ENCODE data around the gene CDH2.

The CDH2 gene

DNA sequence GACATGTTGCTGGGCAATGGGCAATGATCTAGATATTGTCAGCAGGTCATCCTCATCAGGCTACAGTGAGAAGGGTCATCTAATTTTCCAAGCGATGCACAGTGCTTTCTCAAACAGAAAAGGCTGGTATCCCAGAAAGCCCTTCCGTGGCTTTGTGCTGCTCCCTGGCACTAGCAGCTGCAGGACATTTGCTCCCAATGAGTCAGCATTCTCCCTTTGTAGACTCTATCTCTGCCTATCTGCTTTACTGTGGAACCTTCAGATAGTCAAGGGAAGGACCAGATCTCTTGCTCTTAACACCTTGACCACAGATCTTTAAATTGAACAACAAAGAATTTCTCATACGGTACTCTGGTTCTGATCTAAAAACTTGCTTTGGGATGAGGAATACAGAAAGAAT, 101.4 kb downstream of the CDH2 start:
- H3K9me3 ChIP-seq (ENCODE audit: control extremely low read depth in 1 of 5, control insufficient read depth in 4 of 5, insufficient read depth in 2 of 5, low read depth in 1 of 5, low read length in 4 of 5), result no peaks in the 10 kb centered on the region
- H3K36me3 ChIP-seq (ENCODE audit: control insufficient read depth in 4 of 4, insufficient read depth in 4 of 4, low read length in 3 of 4), result no peaks in the 10 kb centered on the region
- no peaks in the 10 kb centered on the region for H3K4me1 ChIP-seq (ENCODE audit: control extremely low read depth in 1 of 4, control insufficient read depth in 4 of 4, insufficient read depth in 4 of 4, low read length in 3 of 4)
- H3K27me3 ChIP-seq (replicated peaks in 2 of 5; ENCODE audit: control insufficient read depth in 4 of 5, insufficient read depth in 5 of 5, low read length in 4 of 5), result no peaks in the 10 kb centered on the region
- no peak overlapping the region for H3K4me3 ChIP-seq (ENCODE audit: control insufficient read depth in 1 of 7, extremely low read depth in 1 of 7, insufficient read depth in 4 of 7, low read depth in 2 of 7, low read length in 6 of 7)
- DNase-seq, result no peak
- WGBS (ENCODE audit: insufficient coverage), result 100% methylated on average over 2 of the region's 3 CpGs
- no peak overlapping the region for H3K27ac ChIP-seq (ENCODE audit: insufficient read depth in 1 of 2, low read depth in 1 of 2, low read length in 2 of 2, poor library complexity in 1 of 2, severe bottlenecking in 2 of 2)
- CTCF ChIA-PET, result no interaction called here
- POLR2A ChIA-PET, result no interaction called here

GRCh38 chr18:28074076-28074475, 102.9 kb downstream of the CDH2 start:
- H3K36me3 ChIP-seq (ENCODE audit: control insufficient read depth in 4 of 4, insufficient read depth in 4 of 4, low read length in 3 of 4), result no peaks in the 10 kb centered on the region
- CTCF ChIA-PET, result no interaction called here
- H3K27me3 ChIP-seq (replicated peaks in 2 of 5; ENCODE audit: control insufficient read depth in 4 of 5, insufficient read depth in 5 of 5, low read length in 4 of 5), result no peaks in the 10 kb centered on the region
- WGBS (ENCODE audit: insufficient coverage), result no CpG with 5 or more reads among the region's 1 CpG
- no peaks in the 10 kb centered on the region for H3K4me1 ChIP-seq (ENCODE audit: control extremely low read depth in 1 of 4, control insufficient read depth in 4 of 4, insufficient read depth in 4 of 4, low read length in 3 of 4)
- DNase-seq, result no peak
- POLR2A ChIA-PET, result no interaction called here
- no peak overlapping the region for H3K4me3 ChIP-seq (ENCODE audit: control insufficient read depth in 1 of 7, extremely low read depth in 1 of 7, insufficient read depth in 4 of 7, low read depth in 2 of 7, low read length in 6 of 7)
- no peaks in the 10 kb centered on the region for H3K9me3 ChIP-seq (ENCODE audit: control extremely low read depth in 1 of 5, control insufficient read depth in 4 of 5, insufficient read depth in 2 of 5, low read depth in 1 of 5, low read length in 4 of 5)
- no peak overlapping the region for H3K27ac ChIP-seq (ENCODE audit: insufficient read depth in 1 of 2, low read depth in 1 of 2, low read length in 2 of 2, poor library complexity in 1 of 2, severe bottlenecking in 2 of 2)

DNA sequence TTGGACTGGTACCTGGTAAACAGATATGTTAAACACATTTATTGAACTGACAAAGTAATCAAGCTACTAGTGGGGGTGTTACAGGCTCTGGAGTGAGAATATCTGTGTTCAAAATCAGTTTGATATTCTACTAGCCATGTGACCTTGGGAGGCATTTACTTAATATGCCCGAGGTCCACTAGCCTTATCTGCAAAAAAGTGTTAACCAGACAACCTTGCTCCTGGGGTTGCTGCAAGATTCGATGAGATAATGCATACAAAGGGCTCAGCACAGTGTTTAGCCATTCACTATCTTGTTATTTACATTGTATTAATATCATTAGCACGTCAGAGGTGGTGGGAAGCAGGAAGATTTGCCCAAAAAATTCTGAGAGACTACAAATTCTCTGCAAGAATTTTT, 103.3 kb downstream of the CDH2 start:
- no peak for DNase-seq
- H3K4me3 ChIP-seq (ENCODE audit: control insufficient read depth in 1 of 7, extremely low read depth in 1 of 7, insufficient read depth in 4 of 7, low read depth in 2 of 7, low read length in 6 of 7), result no peak overlapping the region
- ChIA-PET POLR2A (no interaction called here), CTCF (no interaction called here)
- H3K27ac ChIP-seq (ENCODE audit: insufficient read depth in 1 of 2, low read depth in 1 of 2, low read length in 2 of 2, poor library complexity in 1 of 2, severe bottlenecking in 2 of 2), result no peak overlapping the region
- no peaks in the 10 kb centered on the region for H3K4me1 ChIP-seq (ENCODE audit: control extremely low read depth in 1 of 4, control insufficient read depth in 4 of 4, insufficient read depth in 4 of 4, low read length in 3 of 4)
- no peaks in the 10 kb centered on the region for H3K9me3 ChIP-seq (ENCODE audit: control extremely low read depth in 1 of 5, control insufficient read depth in 4 of 5, insufficient read depth in 2 of 5, low read depth in 1 of 5, low read length in 4 of 5)
- no CpG with 5 or more reads among the region's 3 CpGs for whole genome bisulfite sequencing (ENCODE audit: insufficient coverage)
- no peaks in the 10 kb centered on the region for H3K36me3 ChIP-seq (ENCODE audit: control insufficient read depth in 4 of 4, insufficient read depth in 4 of 4, low read length in 3 of 4)
- H3K27me3 ChIP-seq (replicated peaks in 2 of 5; ENCODE audit: control insufficient read depth in 4 of 5, insufficient read depth in 5 of 5, low read length in 4 of 5), result no peaks in the 10 kb centered on the region

DNA sequence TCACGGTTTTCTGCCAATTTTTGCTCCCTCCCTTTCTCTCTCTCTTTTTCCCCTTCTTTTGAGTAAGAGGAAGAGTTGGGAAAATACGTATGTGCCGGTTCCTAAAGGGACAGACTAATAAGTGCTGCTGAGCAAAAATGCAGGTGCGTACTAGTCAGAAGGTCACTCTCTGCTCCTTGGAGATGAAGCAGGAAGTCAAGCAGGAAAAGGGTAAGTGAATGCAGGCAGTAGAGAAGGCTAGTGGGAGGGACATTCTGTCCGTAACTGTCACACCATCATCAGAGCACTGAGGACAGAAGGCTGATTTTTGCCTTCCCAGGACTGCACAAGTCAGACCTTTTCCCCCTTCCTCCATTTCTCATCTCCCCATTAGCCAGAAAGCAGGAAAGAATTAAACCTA, 105.7 kb downstream of the CDH2 start:
- Histone ChIP-seq H3K4me1 (ENCODE audit: control extremely low read depth in 1 of 4, control insufficient read depth in 4 of 4, insufficient read depth in 4 of 4, low read length in 3 of 4) (no peaks in the 10 kb centered on the region), H3K4me3 (ENCODE audit: control insufficient read depth in 1 of 7, extremely low read depth in 1 of 7, insufficient read depth in 4 of 7, low read depth in 2 of 7, low read length in 6 of 7) (no peak overlapping the region), H3K27me3 (replicated peaks in 2 of 5; ENCODE audit: control insufficient read depth in 4 of 5, insufficient read depth in 5 of 5, low read length in 4 of 5) (no peaks in the 10 kb centered on the region), H3K27ac (ENCODE audit: insufficient read depth in 1 of 2, low read depth in 1 of 2, low read length in 2 of 2, poor library complexity in 1 of 2, severe bottlenecking in 2 of 2) (no peak overlapping the region), H3K36me3 (ENCODE audit: control insufficient read depth in 4 of 4, insufficient read depth in 4 of 4, low read length in 3 of 4) (no peaks in the 10 kb centered on the region), H3K9me3 (ENCODE audit: control extremely low read depth in 1 of 5, control insufficient read depth in 4 of 5, insufficient read depth in 2 of 5, low read depth in 1 of 5, low read length in 4 of 5) (no peaks in the 10 kb centered on the region)
- CTCF ChIA-PET, result no interaction called here
- 91% methylated on average over 4 of the region's 5 CpGs for WGBS (ENCODE audit: insufficient coverage)
- POLR2A ChIA-PET, result no interaction called here
- no peak for DNase-seq

DNA sequence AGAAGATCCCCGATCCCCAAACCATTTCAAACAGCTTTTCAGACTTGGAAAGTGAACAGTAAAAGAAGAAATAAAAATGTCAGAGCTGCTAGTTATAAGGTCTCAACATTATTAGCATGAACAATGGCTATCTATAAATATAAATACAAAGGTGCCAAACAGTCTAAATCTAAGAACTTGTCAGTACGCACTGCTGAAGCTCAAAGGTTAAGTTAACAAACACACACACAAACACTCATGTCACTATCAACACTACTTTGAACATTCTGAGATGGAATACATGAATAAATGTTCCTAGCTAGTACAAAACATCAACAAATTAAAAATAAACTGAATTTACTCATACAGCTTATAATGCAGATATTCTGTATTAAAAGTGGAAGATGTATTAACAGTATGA, 108.7 kb downstream of the CDH2 start:
- WGBS (ENCODE audit: insufficient coverage), result no CpG with 5 or more reads among the region's 2 CpGs
- POLR2A ChIA-PET, result no interaction called here

GRCh38 chr18:28067346-28067745, 109.6 kb downstream of the CDH2 start:
- no peaks in the 10 kb centered on the region for H3K9me3 ChIP-seq (ENCODE audit: control extremely low read depth in 1 of 5, control insufficient read depth in 4 of 5, insufficient read depth in 2 of 5, low read depth in 1 of 5, low read length in 4 of 5)
- WGBS (ENCODE audit: insufficient coverage), result 88% methylated on average over 1 of the region's 1 CpG
- H3K27ac ChIP-seq (ENCODE audit: insufficient read depth in 1 of 2, low read depth in 1 of 2, low read length in 2 of 2, poor library complexity in 1 of 2, severe bottlenecking in 2 of 2), result no peak overlapping the region
- no peaks in the 10 kb centered on the region for H3K27me3 ChIP-seq (replicated peaks in 2 of 5; ENCODE audit: control insufficient read depth in 4 of 5, insufficient read depth in 5 of 5, low read length in 4 of 5)
- DNase-seq, result no peak
- no peaks in the 10 kb centered on the region for H3K36me3 ChIP-seq (ENCODE audit: control insufficient read depth in 4 of 4, insufficient read depth in 4 of 4, low read length in 3 of 4)
- no peaks in the 10 kb centered on the region for H3K4me1 ChIP-seq (ENCODE audit: control extremely low read depth in 1 of 4, control insufficient read depth in 4 of 4, insufficient read depth in 4 of 4, low read length in 3 of 4)
- ChIA-PET CTCF (no interaction called here), POLR2A (no interaction called here)
- no peak overlapping the region for H3K4me3 ChIP-seq (ENCODE audit: control insufficient read depth in 1 of 7, extremely low read depth in 1 of 7, insufficient read depth in 4 of 7, low read depth in 2 of 7, low read length in 6 of 7)

More for the DNA sequence above, 108.7 kb downstream of the CDH2 start:
- H3K36me3 ChIP-seq (ENCODE audit: control insufficient read depth in 4 of 4, insufficient read depth in 4 of 4, low read length in 3 of 4), result no peaks in the 10 kb centered on the region
- DNase-seq, result no peak
- H3K27me3 ChIP-seq (replicated peaks in 2 of 5; ENCODE audit: control insufficient read depth in 4 of 5, insufficient read depth in 5 of 5, low read length in 4 of 5), result no peaks in the 10 kb centered on the region
- H3K4me1 ChIP-seq (ENCODE audit: control extremely low read depth in 1 of 4, control insufficient read depth in 4 of 4, insufficient read depth in 4 of 4, low read length in 3 of 4), result no peaks in the 10 kb centered on the region
- H3K9me3 ChIP-seq (ENCODE audit: control extremely low read depth in 1 of 5, control insufficient read depth in 4 of 5, insufficient read depth in 2 of 5, low read depth in 1 of 5, low read length in 4 of 5), result no peaks in the 10 kb centered on the region
- H3K27ac ChIP-seq (ENCODE audit: insufficient read depth in 1 of 2, low read depth in 1 of 2, low read length in 2 of 2, poor library complexity in 1 of 2, severe bottlenecking in 2 of 2), result no peak overlapping the region
- no peak overlapping the region for H3K4me3 ChIP-seq (ENCODE audit: control insufficient read depth in 1 of 7, extremely low read depth in 1 of 7, insufficient read depth in 4 of 7, low read depth in 2 of 7, low read length in 6 of 7)
- CTCF ChIA-PET, result no interaction called here

GRCh38 chr18:28065793-28066186, 111.1 kb downstream of the CDH2 start:
- H3K27me3 ChIP-seq (replicated peaks in 2 of 5; ENCODE audit: control insufficient read depth in 4 of 5, insufficient read depth in 5 of 5, low read length in 4 of 5), result no peaks in the 10 kb centered on the region
- ChIA-PET POLR2A (no interaction called here), CTCF (no interaction called here)
- no peak for DNase-seq
- 100% methylated on average over 1 of the region's 3 CpGs for WGBS (ENCODE audit: insufficient coverage)
- H3K9me3 ChIP-seq (ENCODE audit: control extremely low read depth in 1 of 5, control insufficient read depth in 4 of 5, insufficient read depth in 2 of 5, low read depth in 1 of 5, low read length in 4 of 5), result no peaks in the 10 kb centered on the region
- H3K4me1 ChIP-seq (ENCODE audit: control extremely low read depth in 1 of 4, control insufficient read depth in 4 of 4, insufficient read depth in 4 of 4, low read length in 3 of 4), result no peaks in the 10 kb centered on the region
- H3K36me3 ChIP-seq (ENCODE audit: control insufficient read depth in 4 of 4, insufficient read depth in 4 of 4, low read length in 3 of 4), result no peaks in the 10 kb centered on the region
- H3K4me3 ChIP-seq (ENCODE audit: control insufficient read depth in 1 of 7, extremely low read depth in 1 of 7, insufficient read depth in 4 of 7, low read depth in 2 of 7, low read length in 6 of 7), result no peak overlapping the region
- H3K27ac ChIP-seq (ENCODE audit: insufficient read depth in 1 of 2, low read depth in 1 of 2, low read length in 2 of 2, poor library complexity in 1 of 2, severe bottlenecking in 2 of 2), result no peak overlapping the region

All from common myeloid progenitor, CD34-positive (primary cell).